Right renal cortex interstitium (tissue), 3 donors: ENCODE measurements around the gene KCNV2. TPM values are rescaled to one million over a fixed set of nuclear protein-coding genes. Genes with fewer than 3 reads are reported as not detected.

Source experiments
- DNase-seq, 3 donors: peaks; one replicate each; pipeline ENCODE4 v3.0.0-alpha.2; 2013; ENCODE audit warnings: low read depth in 3 of 3, low spot score in 2 of 3
- polyA plus RNA-seq, 3 donors: library from polyadenylated mRNA; unstranded; fragments of 120-200 nt; gene quantifications; one replicate each; pipeline ENCODE4 v1.2.1, GENCODE V29; 2013; ENCODE audit not compliant: insufficient read length in 3 of 3

KCNV2 gene
- polyA plus RNA-seq, 3 donors = 0.06 TPM; not detected in 2

DNA sequence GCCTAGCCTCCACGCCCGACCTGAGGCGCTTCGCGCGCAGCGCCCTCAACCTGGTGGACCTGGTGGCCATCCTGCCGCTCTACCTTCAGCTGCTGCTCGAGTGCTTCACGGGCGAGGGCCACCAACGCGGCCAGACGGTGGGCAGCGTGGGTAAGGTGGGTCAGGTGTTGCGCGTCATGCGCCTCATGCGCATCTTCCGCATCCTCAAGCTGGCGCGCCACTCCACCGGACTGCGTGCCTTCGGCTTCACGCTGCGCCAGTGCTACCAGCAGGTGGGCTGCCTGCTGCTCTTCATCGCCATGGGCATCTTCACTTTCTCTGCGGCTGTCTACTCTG lies 1.4 kb downstream of the KCNV2 start:
- DNase-seq = no peak

DNA sequence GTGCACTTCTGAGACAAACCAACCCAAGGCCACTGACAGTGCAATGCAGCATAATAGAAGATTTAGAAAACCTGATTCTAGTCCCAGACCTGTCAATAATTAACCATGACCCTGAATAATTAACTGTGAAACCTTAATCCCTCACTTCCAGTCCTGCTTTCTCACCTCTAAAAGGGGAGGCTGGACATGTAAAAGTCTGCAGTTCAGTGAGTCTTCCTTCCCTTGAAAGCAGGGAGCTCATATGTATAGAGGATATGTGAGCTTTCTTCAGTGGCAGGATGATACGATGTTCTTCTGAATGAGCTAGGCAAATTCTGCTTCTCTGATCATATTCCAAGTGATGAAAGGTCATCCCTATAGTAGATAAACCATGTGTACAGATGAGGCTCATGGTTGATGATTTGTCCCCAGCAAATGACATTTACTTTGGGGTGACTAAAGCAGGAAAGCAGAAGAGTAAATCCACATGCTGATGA lies 2.9 kb downstream of the KCNV2 start:
- no peak for DNase-seq

DNA sequence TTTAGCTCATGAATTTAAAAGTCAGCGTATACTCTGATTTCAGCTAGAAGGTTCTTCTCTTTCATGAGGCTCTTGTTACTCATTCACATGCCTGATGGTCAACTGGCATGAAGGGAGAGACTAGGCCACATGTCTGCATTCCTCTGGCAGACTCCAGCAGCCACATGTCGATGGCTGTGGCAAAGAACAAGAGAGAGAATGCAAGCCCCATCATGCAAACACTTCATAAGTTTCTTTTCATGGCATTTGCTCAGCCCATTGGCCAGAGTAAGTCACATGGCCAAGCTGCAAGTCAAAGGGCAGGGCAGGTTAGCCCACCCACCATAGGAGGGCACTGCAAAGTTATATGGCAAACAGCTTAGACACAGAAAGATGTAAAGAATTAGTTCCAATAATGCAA lies 5.4 kb downstream of the KCNV2 start:
- no peak for DNase-seq

DNA sequence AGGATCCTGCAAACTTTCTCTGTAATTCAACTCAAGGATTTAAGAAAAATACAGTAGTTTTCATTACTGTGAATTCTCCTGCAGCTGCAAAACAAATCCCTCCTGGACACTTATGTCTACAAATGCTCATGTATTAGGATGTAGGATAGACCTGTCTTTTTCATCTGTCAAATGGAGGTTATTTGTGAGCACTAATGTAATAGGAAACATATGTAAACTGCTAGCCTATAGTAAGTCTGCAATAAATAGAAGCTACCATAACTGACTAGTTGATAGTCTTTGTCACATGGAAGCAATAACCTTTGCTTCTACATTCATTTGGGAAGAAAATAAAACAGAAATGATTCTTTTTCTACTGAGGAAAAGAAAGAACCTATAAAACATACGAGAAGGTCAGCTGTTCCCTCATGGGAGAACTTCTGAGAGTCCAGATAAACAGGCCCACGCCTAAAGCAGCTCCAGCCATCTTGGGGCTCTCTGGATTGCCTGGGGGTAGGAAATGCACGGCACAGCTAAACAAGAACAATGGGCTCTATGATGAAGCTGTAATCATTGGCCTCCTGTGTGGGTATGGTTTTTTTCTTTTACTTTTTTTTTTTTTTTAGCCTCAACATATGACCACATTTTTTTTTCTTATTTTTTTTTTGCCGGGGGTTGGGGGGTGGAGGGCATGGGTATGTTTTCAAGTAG lies 6.2 kb downstream of the KCNV2 start:
- DNase-seq = no peak

DNA sequence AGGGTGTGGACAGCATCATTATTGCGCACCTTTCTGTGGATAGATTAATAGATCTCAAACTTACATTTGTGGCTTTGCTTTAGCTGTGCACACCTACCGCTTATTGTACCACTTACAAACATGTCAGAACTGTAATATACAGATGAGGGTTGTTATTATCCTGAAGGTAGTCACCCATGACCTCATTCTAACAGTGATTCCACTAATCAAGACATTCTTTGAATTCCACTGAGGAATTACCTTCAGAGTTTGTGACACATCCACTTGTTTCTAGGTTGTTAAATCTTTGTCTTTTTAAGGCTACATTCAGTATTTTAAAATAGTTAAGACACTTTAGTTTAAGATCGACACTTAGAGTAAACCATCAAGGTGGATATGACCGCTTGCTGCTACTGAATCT lies 7.8 kb downstream of the KCNV2 start:
- DNase-seq = no peak

DNA sequence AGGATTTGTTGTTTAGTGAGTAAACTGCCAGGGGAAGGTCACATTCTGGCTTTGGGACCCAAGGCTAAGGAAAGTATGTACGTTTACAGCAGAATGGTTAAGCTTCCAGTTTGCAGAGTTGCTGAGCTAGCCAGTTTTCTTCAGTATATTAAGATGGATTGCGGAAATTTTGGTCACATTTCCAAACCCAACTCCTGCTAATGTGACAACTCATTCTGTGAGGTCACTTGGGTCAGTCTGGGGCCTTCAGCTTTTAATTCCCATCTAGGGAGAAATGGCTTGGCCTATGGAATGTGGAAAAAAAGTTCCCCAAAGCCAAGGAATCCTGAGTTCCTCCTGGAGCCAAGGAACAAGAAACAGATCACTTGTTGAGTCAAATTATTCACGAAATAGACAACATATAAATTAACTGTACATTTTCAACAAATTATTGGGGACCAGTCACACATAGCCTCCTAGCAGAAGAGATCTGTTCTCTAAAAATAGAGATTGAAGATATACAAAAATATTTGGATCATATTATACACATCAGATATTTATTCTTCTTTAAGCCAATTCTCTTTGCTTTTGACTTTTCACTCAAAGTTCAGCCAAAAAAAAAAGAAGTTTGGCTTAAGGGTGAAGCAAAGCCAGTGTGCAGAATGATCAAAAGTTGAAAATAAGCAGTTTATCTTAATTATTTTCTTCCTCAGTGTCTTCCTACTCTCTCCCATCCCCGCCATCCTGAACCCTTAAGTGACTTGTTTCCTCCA lies 8.8 kb downstream of the KCNV2 start:
- no peak for DNase-seq

DNA sequence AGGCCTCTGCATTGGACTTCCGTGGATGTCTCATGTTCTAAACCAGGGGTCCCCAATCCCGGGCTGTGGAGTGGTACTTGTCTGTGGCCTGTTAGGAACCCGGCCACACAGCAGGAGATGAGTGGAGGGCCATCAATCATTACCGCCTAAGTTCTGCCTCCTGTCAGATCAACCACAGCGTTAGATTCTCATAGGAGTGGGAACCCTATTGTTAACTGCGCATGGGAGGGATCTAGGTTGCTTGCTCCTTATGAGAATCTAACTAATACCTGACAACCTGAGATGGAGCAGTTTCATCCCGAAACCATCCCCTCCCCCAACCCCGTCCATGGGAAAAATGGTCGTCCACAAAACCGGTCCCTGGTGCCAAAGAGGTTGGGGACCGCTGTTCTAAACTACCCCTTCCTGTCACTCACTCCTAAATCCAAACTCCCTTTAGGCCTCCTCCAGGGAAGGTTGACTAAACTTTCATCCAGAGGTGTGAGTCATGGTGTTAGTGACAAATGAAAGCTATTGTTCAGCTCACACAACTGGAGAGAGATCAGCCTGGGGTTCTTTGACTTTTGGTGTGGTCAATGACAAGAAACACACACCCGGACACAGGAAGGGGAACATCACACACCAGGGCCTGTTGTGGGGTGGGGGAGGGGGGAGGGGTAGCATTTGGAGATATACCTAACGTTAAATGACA lies 9.5 kb downstream of the KCNV2 start:
- DNase-seq = no peak

DNA sequence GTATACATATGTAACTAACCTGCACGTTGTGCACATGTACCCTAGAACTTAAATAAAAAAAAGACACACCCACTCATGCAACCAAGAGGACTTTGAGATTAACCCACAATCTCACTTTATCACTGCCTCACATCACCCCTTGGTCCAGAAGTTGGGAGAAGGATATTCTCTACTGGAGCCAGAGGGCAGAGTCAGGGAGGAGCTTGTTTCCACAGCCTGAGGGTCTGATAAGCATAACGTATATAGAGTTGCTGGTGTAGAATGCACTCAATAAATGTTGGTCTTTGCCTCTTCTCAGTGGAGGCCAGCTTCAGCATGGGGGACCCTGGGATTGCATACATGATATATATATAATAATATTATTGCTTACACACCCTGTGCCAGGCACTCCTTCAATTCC lies 10.1 kb downstream of the KCNV2 start:
- no peak for DNase-seq

DNA sequence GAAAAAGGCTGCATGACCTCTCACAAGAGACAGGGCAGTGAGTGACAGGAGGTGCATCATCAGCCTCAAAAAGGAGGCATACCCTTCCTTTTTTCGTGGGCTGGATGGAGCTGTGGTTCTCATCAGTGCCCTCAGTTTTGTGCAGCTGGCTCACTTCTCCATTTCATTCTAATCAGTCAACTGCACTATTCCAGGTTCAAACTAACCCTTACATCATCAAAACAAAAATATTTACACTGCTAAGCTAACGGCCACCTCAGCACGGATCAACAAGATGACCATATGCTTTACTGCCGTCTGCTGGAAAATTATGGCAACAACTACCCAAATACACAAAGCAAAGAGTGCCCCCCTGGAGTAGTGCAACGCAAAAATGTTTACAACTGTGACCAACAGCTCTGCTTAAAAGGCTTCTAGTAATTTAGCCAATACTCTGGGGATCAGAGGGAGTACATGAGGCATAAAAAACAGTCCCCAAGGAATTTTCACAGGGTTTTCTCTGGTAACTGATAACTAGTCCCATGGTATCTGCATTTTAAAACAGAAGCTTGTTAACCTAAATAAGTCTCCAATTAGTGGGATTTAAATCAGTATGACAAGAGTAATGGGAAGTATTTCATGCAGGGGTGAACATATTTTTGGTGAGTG lies 10.8 kb downstream of the KCNV2 start:
- DNase-seq = peak; percentile 56 to 74 (median 61)

DNA sequence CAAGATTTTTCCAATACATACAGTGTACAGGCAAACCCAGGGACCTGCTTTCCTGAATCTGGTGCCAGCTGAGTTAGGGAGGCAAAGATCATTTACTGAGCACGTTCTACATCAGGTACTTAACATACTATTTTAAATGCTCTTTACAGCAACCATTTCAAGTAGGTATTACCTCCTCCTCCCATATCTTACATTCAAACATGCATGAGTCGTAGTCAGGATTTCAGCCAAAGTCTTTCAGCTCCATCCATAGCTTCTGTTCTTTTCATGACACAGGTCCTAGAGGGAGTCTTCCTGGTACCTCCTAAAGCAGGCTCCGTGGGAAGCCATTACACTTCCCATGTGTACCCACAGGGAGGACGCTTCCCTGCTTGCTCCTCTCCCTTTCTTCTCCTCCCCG lies 11.7 kb downstream of the KCNV2 start:
- no peak for DNase-seq

DNA sequence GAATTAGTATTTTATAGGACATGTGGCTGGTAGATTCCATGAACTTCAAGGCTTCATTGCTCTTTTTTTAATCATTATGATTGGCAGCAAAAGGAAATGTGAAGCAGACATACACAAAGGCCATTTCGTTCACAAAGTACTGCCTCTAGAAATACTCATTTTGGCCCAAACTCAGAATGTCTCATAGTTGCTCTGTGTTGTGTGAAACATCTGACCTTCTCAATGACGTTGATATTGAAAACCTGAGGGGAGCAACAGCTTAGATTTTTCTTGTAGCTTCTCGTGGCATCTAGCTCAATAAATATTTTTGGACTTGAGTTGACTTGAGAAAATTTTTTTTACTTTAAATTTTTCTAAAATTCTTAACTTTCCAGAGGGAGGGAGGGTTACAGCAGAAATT lies 12.4 kb downstream of the KCNV2 start:
- DNase-seq = no peak

DNA sequence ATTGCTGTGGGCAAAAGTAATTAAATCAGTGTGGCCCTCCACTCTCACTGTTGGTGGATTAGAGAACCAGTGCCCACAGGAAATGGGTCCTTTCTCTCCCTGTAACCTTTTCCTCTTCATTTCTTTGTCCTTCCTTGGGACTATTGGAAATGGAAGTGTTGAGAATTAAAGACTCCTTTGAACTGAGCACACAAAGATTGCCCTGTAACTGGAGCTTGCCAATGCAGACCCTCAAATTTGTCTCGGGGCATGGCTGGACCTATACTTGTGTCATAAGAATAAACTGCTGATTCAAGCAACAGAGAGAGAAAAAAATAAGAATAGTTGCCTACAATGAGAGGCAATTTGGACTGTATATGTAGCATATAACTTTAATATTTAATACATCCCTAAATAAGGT lies 13.7 kb downstream of the KCNV2 start:
- no peak for DNase-seq

DNA sequence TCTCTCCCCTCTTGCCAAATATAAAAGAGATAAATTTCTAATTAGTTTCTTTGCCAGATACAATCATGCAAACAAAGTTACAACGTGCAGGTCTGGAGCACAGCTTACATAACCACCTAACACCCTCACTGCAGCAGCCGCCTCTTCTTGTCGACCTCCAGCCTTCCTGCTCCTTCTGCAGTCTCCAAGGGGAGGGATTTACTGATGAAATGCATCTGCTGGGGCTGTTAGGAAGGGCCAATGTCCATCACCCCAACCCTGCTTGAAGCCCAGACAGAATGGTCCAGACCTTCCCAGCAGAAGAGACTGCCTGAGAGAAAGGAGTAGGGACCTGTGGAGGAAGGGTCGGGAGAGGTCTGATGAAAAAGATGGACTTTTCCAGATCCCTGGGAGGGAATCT lies 15.2 kb downstream of the KCNV2 start:
- DNase-seq = no peak

DNA sequence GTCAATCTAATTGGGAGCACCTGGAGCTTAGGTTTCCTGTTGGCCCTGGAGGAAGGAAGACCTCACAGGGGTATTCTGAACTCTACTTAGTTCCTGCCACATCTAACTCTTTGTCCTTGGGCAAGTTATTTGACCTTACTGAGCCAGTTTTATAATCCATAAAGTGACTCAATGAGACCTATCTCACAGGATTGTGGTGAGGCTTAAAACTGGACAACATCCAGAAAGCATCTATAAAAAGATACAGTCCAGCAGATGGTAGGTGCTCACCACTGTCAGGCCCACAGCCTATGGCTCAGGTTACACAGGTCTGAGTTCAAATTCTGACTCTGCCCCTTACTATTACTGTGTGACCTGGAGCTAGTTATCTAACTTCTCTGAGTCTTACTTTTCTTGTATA lies 23.3 kb downstream of the KCNV2 start:
- DNase-seq = no peak

DNA sequence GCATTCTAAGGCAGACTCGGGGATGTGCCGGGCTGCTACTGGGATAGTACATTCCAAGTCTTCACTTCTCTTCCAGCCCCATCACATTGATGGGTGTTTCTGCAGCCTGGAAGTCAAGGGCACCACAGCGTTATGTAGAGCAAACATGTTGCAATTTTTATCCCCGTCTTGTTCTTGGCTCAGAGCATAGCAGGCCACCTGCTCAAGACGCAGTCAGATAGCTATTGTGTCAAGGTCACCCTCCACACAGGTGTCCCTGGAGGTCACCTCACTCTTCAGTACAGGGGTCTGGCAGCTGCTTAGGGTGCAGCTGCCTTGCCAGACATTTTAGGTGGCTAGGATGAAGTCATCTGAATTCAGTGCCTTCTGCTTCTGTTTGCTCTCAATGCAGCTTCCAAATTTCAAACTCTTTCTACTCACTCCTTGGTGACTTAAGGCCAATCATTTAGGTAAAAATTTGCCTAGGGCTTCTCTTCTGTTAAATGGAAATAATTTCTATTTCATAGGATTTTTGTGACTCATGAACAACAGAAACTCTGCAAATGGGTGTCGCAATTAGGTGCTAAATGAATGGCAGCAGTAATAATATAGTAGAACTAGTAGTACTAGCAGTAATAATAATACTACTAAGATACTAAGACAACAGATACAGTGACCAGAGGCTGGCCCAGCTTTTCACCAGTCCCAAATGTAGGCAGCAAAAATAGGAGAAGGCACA lies 24.3 kb downstream of the KCNV2 start:
- DNase-seq = no peak

DNA sequence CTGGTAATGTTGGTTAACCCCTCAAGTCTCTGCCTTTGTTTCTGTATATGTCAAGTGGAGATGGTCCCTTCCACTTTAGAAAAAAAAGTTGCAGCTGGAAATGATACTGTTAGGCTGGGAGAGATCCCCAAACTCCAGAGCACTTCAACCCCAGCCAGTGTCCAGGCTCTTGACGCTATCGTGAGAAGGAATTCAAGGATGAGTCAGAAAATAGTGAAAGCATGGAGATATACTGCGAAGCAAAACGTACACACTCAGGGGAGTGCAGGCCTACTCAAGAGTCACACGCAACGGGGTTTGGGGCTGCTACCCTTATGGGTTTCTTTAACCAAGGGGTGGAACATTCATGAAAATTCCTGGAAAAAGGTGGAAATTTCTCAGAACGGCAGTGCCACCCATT lies 24.9 kb downstream of the KCNV2 start:
- no peak for DNase-seq

DNA sequence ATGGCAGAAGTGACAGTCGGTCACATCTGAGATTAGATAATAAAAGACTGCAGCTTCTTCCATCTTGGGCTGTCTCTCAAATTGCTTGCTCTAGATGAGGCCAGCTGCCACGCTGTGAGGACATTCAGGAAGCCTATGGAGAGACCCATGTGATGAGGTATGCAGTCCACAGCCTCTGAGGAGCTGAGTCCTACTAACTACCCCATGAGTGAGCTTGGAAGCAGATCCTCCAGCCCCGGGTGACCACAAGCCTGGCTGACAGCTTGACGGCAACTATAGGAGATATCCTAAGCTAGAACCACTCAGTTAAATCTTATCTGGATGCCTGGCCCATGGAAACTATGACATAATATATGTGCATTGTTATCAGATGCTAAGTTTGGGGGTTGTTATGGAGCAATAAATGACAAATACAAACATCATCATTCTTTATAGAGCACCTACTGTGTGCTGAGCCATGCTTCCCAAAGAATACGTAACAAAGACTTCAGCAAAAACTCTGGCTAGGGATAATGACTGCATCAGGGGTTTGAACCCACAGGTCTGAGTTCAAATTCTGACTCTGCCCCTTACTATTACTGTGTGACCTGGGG lies 26.7 kb downstream of the KCNV2 start:
- DNase-seq = no peak

DNA sequence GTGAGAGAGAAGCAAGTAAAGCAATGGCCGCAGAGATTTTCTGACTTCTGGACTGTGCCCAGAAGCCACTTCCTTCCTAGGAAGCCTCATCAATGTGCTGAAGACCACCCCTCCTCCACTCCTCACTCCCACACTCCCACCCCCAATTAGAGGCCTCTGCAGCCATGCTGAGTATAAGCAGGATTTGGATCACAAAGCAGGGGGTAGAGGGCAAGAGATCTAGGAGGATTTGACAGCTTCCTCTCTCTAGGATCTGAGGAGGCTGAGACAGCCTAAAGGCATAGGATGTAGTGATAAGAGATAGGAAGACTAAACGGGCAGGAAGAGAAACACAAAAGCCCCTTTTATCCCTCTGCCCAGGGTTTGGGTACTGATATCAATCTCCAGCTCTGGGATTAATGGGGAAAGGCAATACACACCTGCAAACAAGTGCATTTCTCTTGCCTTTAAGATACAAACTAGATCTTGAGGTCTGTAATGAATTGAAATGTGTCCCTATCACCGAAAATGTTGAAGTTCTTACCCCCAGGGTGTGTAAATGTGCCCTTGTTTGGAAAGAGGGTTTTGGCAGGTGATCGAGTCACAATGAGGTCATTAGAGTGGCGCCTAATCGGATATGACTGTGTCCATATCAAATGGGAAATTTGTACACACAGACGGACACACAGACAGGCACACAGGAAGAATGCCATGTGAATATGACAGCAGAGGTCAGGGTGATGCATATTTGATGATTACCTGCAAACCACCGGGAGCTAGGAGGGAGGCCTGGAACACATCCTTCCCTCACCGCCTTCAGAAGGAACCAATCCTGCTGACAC lies 28.5 kb downstream of the KCNV2 start:
- DNase-seq = no peak

DNA sequence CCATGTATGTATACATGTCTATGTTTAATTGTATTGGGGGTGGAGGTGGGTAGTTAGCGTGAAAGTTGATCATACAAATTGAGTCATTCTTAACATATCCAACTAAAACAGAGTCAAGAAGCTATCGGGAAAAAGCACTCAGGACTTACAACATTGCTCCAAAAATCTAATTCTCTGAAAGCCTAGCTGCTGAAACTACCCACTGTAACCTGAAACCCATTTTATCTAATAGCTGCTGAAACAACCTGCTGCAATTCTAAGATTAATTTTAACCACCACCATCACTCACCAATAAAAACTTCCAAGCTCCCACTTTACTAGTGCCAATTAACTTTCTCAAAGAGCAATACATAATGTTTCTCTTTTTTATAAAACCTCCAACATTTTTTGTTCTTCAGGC lies 32.2 kb downstream of the KCNV2 start:
- DNase-seq = no peak

DNA sequence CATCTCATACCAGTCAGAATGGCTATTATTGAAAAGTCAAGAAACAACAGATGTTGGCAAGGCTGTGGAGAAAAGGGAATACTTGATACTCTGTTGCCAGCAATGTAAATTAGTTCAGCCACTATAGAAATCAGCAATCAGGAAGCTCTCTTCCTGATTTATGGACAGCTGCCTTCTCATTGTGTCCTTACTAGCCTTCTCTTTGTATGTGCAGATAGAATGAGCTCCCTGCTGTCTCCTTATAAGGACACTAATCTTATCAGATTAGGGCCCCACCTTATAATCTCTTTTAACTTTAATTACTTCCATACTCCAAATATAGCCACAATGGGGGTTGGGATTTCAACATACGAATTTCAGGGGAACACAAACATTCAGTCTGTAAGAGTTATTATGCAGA lies 38.0 kb downstream of the KCNV2 start:
- DNase-seq = no peak
